Stimulated activated CD8-positive, alpha-beta memory T cell treated with anti-CD3 and anti-CD28 coated beads, Interleukin-15, amount 100 ng/mL, for 4 hours (primary cell): ENCODE results near the gene PPIP5K1.

ENCODE experiments used
- DNase-seq, 2 donors: peaks; one replicate each; pipeline ENCODE4 v3.0.0-alpha.2; 2020; ENCODE audit warnings: low read depth in 2 of 2

The PPIP5K1 gene

DNA sequence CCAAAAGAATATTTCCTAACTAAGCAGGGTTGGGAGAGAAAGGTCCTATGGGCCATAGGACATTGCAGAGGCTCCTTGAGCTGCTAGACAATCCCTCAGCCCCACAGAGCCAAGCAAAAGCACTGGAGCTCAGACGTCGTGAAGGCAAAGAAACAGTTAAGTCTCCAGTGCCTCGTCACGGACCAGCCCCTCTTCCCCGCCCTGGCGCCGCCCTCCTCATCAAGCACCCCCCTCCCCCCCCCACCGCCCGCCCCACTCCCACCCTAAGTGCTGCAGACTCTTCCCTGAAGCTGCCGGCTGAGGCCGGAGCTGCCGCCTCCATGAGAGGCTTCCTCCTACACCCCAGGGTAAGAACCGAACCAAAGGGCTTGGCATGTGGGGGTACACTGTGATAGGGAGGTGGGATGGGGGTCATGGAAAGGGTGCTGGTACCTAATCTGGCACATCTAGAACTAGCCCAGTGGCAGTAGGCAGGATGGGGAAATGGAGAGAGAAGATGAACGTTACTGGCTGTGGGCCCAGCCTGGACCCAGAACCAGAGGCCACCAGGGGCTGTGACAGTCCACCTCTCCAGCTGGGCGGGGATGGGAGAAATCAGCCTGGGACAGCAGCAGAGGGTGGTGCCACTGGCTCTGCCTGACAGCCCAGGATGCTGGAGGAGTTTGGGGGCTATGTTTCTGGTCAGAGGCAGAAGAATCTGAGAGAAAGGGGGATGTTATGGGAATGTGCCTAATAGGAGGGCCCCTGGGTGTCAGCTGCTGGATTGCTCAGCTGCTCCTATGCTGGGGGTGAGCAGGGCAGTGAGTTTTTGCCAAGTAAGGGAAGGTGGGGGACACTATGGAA is 72.4 kb downstream of the PPIP5K1 start, which contains the start of gene MAP1A:
Gene MAP1A (plus strand): TSS at position 255 of the 843 bp plus-strand sequence. CDS start 3,866 bp downstream, outside the sequence.
- DNase-seq: no peak

DNA sequence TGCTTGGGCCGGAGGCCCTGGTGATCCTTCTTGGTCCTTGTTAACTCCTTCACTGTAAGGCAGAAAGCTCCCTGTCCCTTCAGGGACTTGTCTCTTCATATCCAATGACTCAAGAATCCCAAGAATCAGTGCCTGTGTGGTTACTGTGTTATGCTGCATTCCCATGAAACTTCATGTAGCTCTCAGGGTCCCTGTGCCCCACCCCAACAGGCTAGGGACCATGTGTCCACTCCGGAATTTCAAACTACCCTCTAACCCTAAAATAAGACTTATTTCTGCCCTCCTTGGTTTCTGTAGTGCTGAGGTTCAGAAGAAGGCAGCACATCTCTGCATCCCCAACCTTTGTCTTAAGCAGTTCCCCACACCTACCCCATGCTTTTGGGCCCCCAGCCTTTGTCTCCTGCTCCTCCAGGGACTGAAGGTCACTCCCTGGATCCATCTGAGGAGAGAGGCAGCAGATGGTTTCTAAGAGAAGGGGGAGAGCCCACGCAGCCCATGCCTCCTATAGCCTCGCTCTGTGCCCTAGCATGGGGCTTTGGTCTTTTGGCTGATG is 73.1 kb downstream of the PPIP5K1 start:
- DNase-seq: no peak

DNA sequence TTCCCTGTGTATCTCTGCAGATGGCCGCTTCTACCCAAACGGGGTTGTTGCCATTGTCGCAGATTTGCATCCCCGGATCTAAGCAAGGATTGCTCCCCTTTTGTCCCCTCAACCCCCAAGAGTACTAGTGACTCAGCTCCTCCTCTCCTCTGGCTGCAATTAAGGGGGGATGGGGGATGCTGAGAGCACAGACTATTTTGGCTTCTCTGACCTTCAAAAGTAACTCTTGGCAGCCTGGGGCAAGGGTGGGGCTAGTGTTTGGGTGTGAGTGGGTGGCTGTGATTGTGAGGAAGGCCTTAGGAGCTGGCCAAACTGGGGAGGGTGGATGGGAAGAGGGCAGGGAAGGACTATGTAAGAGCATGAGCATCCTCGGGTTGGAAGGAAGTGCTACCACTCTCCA is 73.8 kb downstream of the PPIP5K1 start:
- no peak for DNase-seq

DNA sequence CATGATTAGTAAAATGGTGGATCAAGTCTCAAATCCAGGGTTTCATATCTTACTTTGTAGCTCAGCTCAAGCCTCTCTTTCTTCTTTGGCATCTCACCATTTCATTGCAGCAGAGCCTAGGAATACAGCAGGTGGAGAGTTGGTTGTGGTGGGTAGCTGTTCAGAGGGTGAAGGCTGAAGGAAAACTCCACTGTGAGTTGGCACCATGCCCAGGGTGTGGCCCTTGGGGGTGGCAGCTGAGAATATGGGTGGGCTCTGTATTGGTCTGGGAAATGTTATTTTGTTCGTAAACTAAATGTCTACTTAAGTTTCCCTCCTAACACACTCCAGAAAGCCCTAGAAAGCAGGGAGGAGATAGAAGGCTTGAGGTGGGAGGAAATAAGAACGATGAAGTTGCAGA is 74.3 kb downstream of the PPIP5K1 start:
- DNase-seq: no peak

DNA sequence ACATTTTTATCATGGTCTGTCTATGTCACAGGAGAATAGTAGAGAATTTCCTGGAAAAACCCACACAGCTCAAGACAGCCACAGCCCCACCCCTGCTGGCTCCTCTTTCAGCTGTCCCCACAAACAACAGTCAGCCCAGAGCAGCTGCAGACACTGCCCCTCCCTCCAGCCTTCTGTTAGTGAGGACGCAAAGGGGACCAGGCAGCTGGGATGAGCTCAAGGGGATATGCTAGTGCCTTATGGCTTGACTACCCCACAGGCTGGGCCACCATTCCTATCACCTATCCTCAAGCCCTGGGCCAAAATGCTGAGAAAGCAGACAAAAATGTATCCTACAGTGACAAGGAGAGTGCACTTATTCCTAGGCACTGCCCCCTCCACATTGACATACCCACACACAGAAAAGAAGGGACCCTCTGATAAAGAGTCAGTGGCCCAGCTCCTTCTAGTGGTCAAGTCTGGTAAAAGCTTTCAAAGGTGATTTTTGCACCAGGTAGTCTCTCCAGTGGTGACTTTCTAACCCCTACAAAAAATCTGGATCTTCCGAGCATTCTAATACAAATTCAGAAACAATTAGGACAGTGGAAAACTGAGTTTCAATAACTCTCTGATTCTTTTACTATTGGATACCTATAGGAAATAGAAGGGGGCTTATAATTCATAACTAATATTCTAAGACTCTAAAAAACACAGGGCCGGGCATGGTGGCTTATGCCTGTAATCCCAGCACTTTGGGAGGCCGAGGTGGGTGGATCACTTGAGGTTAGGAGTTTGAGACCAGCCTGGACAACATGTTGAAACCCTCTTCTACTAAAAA is 75.6 kb downstream of the PPIP5K1 start:
- DNase-seq: no peak

DNA sequence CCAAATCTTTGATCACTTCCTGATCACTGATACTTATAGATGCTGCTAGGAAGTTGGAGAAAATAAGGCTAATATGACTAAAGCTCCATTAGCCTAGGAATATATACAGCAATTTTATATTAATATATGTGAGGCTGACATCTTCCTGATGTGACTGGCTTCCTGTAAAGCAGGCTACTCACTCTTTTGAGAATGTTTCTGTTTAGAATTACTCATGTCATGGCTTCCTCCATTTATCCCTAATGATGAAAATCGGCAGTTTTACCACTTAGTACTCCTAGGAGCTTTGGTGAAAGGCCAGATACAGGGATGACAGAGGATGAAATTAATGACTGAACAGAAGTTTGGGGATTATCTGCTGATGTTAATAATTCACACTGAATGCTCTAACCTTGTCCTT is 76.5 kb downstream of the PPIP5K1 start:
- no peak for DNase-seq

DNA sequence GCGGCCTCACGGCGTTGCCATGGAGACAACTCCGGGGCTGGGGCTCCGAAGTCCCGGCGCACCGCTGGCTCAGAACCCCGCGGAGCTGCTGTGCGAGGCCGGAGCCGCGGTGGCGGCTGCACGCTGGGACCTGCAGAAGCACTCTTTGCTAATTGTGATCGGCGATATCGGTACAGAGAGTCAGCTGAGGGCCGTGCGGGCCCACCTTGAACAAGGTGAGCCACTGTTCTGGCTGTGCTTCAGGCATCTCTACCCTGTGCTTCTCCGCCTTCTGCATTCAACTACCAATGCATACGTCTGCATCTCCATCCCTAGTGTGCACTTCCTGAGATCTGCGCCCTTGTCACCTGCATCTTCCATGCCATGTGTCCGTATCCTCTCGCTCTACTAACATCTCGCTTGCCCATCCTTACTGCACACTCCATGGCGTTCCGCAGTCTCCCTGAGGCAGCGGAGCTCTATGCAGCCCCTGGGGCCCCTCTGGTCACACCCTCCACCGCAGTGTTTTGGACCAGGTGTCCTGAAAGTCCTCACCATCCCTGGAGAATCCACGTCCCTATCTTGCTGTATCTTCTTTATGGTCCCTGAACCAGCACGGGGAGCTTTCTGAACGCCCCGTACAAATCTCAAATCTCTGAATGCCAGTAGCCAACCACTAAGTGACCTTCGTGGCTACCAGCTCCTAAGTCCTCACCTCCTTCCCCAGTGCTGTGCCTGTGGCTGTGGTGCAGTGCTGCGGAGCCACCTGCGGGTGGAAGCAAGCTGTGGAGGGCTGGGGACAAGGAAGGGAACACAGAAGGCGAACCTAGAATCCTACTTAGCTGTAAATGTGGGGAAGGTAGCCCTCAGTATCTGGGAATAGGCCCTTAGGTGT is 78.8 kb downstream of the PPIP5K1 start:
- no peak for DNase-seq

DNA sequence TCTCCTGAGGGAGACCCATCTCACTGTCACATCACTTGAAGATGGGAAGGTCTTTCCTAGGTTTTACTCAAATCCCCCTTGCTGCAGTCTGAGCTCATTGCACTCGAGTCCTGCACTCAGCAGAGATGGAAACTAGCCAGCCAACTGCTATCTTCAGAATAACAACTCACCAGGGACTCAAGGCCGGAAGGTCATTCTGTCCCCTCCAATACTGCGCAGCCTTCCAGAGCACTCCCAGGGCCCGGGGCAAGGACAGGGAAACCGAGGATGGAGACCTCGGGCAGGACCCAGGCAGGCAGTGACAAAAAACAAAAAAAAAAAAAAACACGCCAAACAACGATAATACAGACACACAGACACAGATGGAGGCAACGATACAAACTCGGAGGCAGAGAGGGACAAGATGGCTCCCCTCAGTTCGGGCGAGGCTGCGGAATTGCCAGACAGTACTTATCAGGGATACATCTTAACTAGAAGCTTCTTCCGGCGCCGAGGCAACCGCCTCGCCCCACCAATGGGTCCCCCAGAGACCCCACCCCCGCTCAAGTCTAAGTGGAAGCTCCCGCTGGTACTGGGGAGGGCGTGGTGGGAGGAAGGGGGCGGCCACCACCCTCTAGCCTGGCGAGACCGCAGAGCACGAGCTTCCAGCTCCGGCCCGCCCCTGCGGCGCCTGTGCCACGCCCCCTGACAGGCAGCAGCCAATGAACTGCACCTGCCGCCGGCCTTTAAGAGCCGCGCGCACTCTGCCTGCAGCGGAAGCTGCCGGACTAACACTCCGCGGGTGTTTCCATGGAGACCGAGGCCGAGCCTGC is 79.6 kb downstream of the PPIP5K1 start:
- DNase-seq: peak; percentile 88 to 90

DNA sequence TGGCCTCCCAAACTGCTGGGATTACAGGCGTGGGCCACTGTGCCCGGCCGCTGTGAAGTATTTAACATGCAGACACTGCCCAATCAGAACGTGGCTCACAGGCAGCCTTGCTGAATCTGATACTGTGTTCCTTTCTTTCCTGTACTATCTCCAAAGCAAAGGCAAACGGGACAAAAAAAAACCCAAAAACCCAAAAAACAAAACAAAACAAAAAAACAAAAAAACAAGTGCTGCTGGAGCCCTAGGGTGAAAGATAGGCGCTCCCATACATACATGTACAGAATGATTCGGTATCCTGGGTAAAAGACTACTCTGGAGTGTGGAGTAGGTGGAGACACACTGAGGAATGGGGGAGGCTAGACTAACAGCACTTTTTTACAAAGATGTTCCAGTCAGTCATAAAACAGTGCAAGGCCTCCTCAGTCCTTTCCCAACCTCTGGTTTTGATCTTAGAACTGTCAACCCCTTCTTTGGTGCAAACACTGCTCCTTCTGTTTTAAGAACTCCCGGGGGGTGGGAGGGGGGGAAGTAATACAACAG is 80.3 kb downstream of the PPIP5K1 start:
- no peak for DNase-seq

DNA sequence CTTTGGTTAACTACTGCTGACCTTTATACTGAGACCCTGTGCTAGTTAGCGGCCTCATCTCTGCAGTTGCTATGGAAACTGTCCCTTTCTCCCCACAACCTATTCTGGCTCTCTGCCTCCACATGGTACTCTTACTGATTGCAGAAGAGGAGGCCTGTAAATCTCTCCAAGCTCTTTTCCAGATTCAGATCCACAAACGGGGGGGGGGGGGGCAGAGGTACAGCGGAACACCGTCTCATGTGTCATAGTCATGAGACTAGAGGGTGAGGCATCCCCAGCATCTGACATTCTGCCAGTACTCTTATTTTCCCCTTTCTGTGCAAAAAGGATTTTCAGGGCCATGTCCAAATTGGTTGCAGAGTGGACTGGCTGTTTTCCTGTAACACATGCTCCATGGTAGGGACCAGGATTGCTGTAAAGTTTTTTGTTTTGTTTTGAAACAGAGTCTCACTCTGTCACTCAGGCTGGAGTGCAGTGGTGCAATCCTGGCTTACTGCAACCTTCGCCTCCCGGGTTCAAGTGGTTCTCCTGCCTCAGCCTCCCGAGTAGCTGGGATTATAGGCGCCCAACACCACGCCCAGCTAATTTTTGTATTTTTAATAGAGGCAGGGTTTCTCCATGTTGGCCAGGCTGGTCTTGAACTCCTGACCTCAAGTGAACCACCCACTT is 80.9 kb downstream of the PPIP5K1 start:
- no peak for DNase-seq

DNA sequence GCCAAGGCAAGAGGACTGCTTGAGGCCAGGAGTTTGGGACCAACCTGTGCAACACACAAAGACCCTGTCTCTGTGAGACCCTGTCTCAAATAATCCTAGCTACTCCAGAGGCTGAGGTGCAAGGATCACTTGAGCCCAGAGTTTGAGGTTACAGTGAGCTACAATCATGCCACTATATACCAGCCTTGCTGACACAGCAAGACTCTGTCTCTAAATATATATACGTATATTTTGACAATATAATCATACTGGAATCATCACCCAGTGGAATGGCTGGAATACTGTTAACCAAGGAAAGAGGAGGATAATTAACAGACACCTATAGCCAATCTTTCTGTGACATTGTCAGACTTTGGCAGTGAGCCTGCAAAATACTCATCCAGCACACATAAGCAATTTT is 81.6 kb downstream of the PPIP5K1 start:
- no peak for DNase-seq

DNA sequence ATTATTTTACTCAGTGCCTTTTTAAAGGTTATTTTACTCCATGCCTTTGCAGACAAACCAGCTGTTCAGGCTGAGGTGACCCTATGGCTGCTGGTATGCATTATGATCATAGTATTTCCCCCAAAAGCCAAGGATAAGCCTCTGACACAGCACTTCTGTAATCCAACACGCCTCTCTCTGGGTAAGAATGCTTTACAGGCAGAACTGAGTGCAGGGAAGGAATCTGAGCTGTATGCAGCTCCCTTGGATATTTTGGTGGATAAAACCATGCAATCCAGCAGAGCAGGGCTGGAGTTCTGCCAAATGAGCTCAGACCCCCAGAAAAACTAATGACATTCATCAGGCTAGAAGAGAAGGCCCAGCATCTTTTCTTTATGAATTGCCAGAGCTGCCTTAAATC is 84.3 kb downstream of the PPIP5K1 start:
- no peak for DNase-seq

DNA sequence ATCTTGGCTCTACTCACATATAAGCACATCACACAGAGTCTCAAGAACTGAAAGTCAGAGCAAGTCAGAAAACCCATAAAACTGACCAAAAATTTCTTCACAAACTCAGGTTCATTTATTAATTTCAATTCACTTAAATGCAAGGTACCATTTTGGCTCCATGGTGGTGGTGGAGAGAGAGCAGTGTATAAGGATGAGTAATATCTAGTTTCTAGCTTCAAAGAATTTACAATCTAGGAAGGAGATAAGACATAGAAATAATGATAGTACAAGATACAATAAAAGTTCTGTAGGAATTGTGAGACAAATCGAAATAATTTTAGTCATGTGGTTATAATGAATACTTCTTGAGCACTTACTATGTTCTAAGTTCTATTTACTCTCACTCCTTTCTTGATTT is 90.4 kb downstream of the PPIP5K1 start:
- no peak for DNase-seq

DNA sequence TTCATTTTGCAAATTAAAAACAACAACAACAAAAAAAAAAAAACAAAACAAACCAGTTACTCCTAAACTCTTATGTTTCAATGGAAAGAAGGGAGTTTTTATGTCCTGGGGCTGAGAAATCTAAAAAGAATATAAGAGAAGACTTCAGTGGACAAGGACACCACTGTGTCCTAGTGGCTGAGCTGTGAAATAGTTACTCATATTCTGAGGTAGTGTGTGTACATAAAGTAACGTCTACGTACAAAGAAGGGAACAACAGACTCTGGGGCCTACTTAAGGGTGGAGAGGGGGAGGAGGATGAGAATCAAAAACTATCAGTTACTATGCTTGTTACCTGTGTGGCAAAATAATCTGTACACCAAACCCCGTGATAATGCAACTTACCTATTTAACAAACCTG is 91.0 kb downstream of the PPIP5K1 start:
- no peak for DNase-seq

DNA sequence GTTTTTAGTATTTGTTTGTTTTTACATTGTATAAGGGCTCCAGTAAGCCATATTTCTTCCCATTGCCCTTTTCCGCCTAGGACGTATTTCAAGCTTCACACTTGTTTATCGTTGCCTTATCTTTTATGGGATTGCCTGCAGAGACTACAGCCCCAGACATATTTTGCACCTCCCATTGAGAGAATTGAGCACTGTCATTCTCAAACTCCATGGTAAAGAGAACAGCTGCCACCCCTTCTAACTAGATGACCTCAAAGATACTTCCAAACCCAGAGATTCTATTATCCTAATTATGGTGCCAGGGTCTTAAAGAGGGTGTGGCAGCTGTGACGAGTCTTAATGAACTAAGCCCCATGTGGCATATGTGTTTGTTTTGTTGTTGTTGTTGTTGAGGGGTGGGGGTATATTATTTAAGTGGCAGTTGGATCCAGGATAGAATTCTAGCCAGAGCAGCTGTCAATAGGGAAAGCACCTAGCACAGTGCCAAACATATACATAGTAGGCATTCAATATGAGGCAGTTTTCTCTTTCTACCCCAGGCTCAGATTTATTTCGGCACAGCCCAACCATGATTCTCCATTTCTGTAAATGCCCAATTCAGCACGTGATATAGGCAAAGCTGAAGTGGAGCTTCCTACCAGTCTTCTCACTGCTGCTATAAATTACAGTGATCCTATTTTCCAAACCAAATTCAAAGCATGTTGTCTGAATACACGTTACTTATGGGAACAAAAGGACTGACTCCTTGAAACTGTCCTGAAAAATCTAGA is 96.1 kb downstream of the PPIP5K1 start:
- DNase-seq: no peak

DNA sequence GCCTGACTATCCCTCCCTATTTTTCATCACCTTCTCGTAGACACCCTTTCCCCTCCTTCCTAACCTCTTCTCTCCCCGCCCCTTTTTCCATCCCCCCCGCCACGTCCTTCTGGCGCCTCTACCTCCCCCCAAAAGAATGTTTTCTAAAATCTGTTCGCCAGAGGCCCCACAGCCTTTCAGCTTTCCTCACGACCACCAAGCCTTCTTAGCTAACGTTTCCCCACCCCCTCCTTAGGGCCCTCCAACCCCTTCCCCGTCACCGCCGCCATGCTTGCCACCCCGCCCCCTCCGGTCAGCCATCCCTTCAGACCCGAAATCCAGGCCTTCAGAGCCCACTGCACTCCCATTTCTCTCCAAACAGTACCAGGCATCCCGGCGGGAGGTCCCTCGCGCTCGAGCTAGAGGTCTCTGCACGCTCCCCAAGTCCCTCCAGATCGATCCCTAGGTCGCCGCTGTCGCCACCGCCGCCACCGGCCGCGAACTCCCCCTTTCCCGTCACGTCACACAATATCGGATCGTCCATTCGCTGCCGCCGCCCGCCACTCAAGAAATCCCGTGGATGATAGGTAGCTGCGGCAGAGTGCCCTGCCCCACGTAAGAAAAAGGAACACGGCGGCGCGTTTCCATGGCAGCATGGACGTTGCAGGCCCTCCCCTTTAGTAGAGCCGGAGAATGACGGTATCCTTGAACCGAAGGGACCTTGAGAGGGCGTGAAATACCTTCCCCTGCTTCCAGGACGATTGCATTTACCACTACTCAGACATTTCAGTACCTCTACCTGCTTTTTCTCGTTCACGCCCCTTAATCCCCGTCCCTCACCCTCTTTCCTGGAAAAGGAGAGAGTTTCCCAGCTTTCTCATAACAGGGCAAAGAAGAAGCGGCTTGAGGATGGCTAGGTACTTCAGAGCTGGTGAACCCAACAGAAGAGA is 97.1 kb downstream of the PPIP5K1 start, which contains the start of gene TP53BP1:
Gene TP53BP1 (minus strand): TSS at position 484 of the 929 bp plus-strand sequence. CDS start 113 bp downstream, at position 371.
- peak; percentile 88 to 94 for DNase-seq

DNA sequence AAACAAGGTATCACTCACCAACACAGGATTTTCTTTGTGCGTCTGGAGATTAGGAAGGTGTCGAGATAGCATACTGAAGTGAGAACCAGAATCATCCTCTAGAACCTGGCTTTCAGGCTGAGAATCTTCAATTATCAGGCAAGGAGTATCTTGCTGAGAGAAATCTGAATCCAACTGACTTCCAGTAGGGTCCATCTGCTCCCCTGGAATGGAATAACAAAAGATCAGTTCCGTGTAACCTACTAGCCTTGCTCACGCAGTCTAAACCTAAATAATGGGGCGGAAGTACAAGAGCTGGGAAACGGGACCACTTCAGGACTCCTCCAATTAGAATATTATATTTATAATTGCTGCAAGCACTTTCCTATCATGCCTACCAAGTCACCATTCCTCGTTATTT is 97.7 kb downstream of the PPIP5K1 start:
- DNase-seq: no peak

DNA sequence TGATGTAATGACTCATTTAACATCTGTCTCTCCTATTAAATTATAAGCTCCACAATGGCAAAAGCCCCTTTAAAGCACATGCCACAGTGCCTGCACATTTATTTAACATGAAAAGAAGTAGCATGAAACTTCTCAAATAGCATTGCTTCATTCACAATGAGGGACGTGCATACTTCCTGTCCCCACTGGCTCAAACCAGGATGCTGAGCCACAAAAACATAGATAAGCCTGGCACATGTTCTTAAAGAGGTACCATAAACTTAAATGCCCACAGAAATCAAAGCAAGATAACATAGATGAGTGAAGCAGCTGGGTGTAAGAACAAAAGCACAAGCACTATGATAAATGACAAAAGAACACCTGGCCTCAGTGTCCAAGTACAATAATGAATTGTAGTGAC is 100.8 kb downstream of the PPIP5K1 start:
- no peak for DNase-seq
